GM12864 (cell line): Measurements from ENCODE around the gene GAPDHS.

Experiments
- DNase-seq: peaks from one replicate; pipeline ENCODE4 v3.0.0-alpha.2; 2011; ENCODE audit warnings: low read depth
- H3K4me3 ChIP-seq: 2 replicates; pipeline ENCODE4 v1.5.1; 2011; ENCODE audit warnings: mild to moderate bottlenecking, low read depth, low read length, control low read depth
- CTCF ChIP-seq: IDR thresholded peaks from 2 replicates; pipeline ENCODE4 v1.5.1; 2011; ENCODE audit warnings: low read depth, mild to moderate bottlenecking, moderate library complexity, low read length, control low read depth, inconsistent platforms; ENCODE audit errors: missing control alignments

The GAPDHS gene

GRCh38 chr19:35551091-35551810 is 18.0 kb downstream of the GAPDHS start:
- H3K4me3 ChIP-seq: no peak overlapping the region
- no peak for TF ChIP-seq CTCF
- no peak for DNase-seq

- DNase-seq: no peak
- H3K4me3 ChIP-seq: no peak overlapping the region
- no peak for TF ChIP-seq CTCF
Observed at GRCh38 chr19:35552534-35553384, 19.5 kb downstream of the GAPDHS start.

DNA sequence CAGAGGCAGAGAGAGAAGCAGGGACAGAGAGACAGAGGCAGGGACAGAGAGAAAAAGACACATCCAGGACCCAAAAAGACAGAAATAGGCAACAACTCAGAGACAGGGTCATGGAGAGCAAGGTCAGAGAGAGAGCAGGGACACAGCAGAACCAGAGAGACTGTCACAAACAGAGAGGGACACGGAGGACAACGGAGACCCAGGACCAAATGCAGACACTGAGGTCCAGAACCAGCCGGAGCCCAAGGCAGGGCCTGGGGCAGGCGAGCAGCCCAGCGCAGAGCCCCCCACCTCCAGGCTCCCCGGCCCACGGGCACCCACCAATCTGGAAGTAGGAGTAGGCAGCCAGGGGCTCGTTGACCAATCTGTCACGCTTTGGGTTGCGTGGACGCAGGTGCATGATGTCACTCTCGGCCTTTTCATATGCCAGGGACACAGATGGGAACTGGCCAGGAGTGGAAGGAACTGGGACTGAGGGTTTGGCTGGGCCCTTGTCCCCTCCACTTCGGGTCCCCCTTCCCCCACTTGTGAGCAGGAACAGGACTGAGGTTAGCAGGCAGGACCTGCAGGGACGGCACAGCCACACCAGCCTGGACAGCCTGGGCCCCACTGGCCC is 20.2 kb downstream of the GAPDHS start:
- no peak for TF ChIP-seq CTCF
- no peak for DNase-seq
- H3K4me3 ChIP-seq: no peak overlapping the region

- no peak overlapping the region for H3K4me3 ChIP-seq
- no peak for DNase-seq
- TF ChIP-seq CTCF: no peak
Observed at GRCh38 chr19:35554076-35554475, 20.8 kb downstream of the GAPDHS start.

GRCh38 chr19:35555301-35556005 is 22.2 kb downstream of the GAPDHS start:
- no peak for DNase-seq
- peak; percentile 41 for TF ChIP-seq CTCF
- no peak overlapping the region for H3K4me3 ChIP-seq

DNA sequence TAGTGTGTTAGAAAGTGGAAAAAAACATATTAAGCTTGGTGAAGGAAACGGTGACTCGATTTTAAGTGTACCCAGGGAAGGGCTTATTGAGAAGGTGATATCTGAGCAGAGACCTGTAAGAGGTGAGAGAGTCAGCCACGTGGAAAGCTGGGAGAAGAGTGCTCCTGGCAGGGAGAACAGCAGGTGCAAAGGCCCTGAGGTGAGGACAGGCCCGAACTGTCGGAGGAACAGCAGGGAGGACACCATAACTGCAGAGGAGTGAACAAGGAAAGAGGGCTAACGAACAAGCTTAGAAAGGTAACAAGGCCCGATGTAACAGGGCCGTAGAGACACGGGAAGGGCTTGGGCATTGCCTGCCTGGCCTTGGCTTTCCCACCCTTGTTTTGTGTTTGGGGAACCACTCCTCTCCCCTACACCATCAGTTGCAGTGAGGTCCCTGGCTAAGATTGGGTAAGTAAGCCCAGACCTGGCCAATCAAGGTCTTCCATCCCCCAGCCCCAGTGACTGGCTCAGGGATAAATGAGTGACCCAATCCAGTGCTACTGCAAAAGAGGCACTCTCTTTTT is 22.9 kb downstream of the GAPDHS start:
- DNase-seq: no peak
- TF ChIP-seq CTCF: no peak
- no peak overlapping the region for H3K4me3 ChIP-seq
